ENCODE measurements around the gene SKP1. TPM values are rescaled to one million over a fixed set of nuclear protein-coding genes. Genes with fewer than 3 reads are reported as not detected.

Gene SKP1
- total RNA-seq, 1 experiment from 2014 or later, result 245 TPM

- Histone ChIP-seq H3K9me2 (ENCODE audit: insufficient read depth) (no peaks in the 10 kb centered on the region), H3K4me1 (ENCODE audit: control insufficient read depth in 1 of 2, insufficient read depth in 2 of 2, low read length in 2 of 2) (peaks cover 0 to 19% of the 10 kb centered on the region in 2 experiments; a peak in 1 of 4 replicates), H2AFZ (ENCODE audit: low read depth, low read length, poor library complexity, severe bottlenecking) (no peak overlapping the region), H3K79me2 (ENCODE audit: insufficient read depth, low read length) (peaks cover 10% of the 10 kb centered on the region; the same call in 1 of the 2 replicates), H3K27ac (ENCODE audit: low read depth, low read length) (no peak overlapping the region), H3K4me2 (ENCODE audit: low read length) (no peak overlapping the region), H3K36me3 (ENCODE audit: control insufficient read depth in 1 of 2, insufficient read depth in 2 of 2, low read length in 2 of 2) (peaks cover 10 to 14% of the 10 kb centered on the region in 2 experiments; a peak in 3 of 4 replicates), H4K20me1 (ENCODE audit: insufficient read depth) (no peaks in the 10 kb centered on the region), H3K27me3 (ENCODE audit: insufficient read depth, low read length) (no peaks in the 10 kb centered on the region), H3K9me3 (ENCODE audit: control insufficient read depth in 1 of 2, insufficient read depth in 1 of 2, low read depth in 1 of 2, low read length in 2 of 2) (no peaks in the 10 kb centered on the region), H3K9ac (ENCODE audit: low read length) (no peak overlapping the region), H3K4me3 (replicated peaks in 1 of 2; ENCODE audit: low read depth in 1 of 2, low read length in 2 of 2) (no peak overlapping the region)
- TF ChIP-seq MAX (IDR thresholded peaks at IDR 0.05) (no peak), FOSL1 (IDR thresholded peaks at IDR 0.05; ENCODE audit: low read depth) (no peak), EZH2 (IDR thresholded peaks at IDR 0.05) (no peak), CTCF (IDR thresholded peaks at IDR 0.05 in 2 of 3, conservative IDR thresholded peaks at IDR 0.05 in 1 of 3; ENCODE audit: borderline replicate concordance in 1 of 3, insufficient read depth in 1 of 3, low read depth in 2 of 3, low read length in 2 of 3) (no peak), ZFX (IDR thresholded peaks at IDR 0.05) (no peak), POLR2A (IDR thresholded peaks at IDR 0.05; ENCODE audit: borderline replicate concordance, extremely low read depth, insufficient read depth, insufficient read length) (no peak), SP1 (IDR thresholded peaks at IDR 0.05; ENCODE audit: low read depth) (no peak), JUND (IDR thresholded peaks at IDR 0.05) (no peak), EGR1 (IDR thresholded peaks at IDR 0.05; ENCODE audit: low read depth) (no peak), CBX3 (IDR thresholded peaks at IDR 0.05; ENCODE audit: low read depth) (no peak), ZBTB33 (IDR thresholded peaks at IDR 0.05; ENCODE audit: extremely low read depth, insufficient replicate concordance, low read length) (no peak), EZH2phosphoT487 (IDR thresholded peaks at IDR 0.05; ENCODE audit: borderline replicate concordance) (no peak), REST (IDR thresholded peaks at IDR 0.05; ENCODE audit: low read depth) (no peak), YY1 (IDR thresholded peaks at IDR 0.05; ENCODE audit: extremely low read depth, insufficient replicate concordance, low read depth, low read length) (no peak), ELF1 (IDR thresholded peaks at IDR 0.05; ENCODE audit: borderline replicate concordance, low read depth) (no peak), TCF7L2 (IDR thresholded peaks at IDR 0.05; ENCODE audit: borderline replicate concordance, extremely low read depth, insufficient read depth, insufficient read length) (no peak), CEBPB (IDR thresholded peaks at IDR 0.05; ENCODE audit: low read depth) (no peak), POLR2AphosphoS5 (IDR thresholded peaks at IDR 0.05; ENCODE audit: low read depth, low read length) (no peak), RAD21 (IDR thresholded peaks at IDR 0.05; ENCODE audit: low read depth) (no peak)
- ATAC-seq, result no peak
- CTCF ChIA-PET, result interaction anchor here (0.9 to 6.8 kb wide), 5 partner anchors 9 to 449 kb away, joined by 3 to 91 read pairs (median 6); no protein-coding TSS in a partner anchor
- RAD21 ChIA-PET (ENCODE audit: low non-redundant PET in 1 of 2, low total read pairs in 2 of 2, uncharacterized antibody in 2 of 2, unreplicated experiment in 2 of 2), result no interaction called here
- POLR2A ChIA-PET, result interaction anchor here (0.6 kb wide), 1 partner anchor 24 kb away, joined by 4 read pairs; the partner anchor contains the start of gene TCF7
- intact Hi-C loops (cut with micrococcal nuclease), result no loop called here
- no peak for DNase-seq (ENCODE audit: low read depth, low spot score)
- no TSS peak for BruUV-seq (replicated peaks)
These were observed 38.1 kb downstream of the SKP1 start for GRCh38 chr5:134138416-134139376.
